Spleen (tissue), 7 donors: ENCODE data around the gene CDH13.

Experiments used
- POLR2A ChIP-seq, 3 donors: fragments of 450-650 bp; IDR thresholded peaks; one replicate each; pipeline ENCODE4 v1.5.1; 2017; ENCODE audit warnings: antibody characterized with exemption in 3 of 3, mild to moderate bottlenecking in 1 of 3
- TF ChIP-seq, protein P1 (sequence below), 11 experiments: fragments of 200-600 bp in 7 of 11; fragments of 450-650 bp in 4 of 11; sonication (generic) in 4 of 11; IDR thresholded peaks in 8 of 11; conservative IDR thresholded peaks in 3 of 11; 1 replicate in 7 of 11; 2 replicates in 4 of 11; pipeline versions ENCODE4 v1.4.0 to v1.8.0; 2016 to 2021; ENCODE audit warnings: antibody characterized with exemption in 11 of 11, inconsistent platforms in 4 of 11, mild to moderate bottlenecking in 1 of 11
- donor health status: DM: no; HTN: no; CAD: no; lungs with moderate emphysema.
- donor health status: DM: no; HTN: no; CAD: no.
- donor health status: DM: no; HTN: no; CAD: no.

- TF ChIP-seq, protein P1, sequence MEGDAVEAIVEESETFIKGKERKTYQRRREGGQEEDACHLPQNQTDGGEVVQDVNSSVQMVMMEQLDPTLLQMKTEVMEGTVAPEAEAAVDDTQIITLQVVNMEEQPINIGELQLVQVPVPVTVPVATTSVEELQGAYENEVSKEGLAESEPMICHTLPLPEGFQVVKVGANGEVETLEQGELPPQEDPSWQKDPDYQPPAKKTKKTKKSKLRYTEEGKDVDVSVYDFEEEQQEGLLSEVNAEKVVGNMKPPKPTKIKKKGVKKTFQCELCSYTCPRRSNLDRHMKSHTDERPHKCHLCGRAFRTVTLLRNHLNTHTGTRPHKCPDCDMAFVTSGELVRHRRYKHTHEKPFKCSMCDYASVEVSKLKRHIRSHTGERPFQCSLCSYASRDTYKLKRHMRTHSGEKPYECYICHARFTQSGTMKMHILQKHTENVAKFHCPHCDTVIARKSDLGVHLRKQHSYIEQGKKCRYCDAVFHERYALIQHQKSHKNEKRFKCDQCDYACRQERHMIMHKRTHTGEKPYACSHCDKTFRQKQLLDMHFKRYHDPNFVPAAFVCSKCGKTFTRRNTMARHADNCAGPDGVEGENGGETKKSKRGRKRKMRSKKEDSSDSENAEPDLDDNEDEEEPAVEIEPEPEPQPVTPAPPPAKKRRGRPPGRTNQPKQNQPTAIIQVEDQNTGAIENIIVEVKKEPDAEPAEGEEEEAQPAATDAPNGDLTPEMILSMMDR (IDR thresholded peaks at IDR 0.05 in 8 of 11, conservative IDR thresholded peaks at IDR 0.05 in 3 of 11) = no peak
- no peak for TF ChIP-seq POLR2A (IDR thresholded peaks at IDR 0.05)
Observed at GRCh38 chr16:83227336-83227735, 600.6 kb downstream of the CDH13 start.
